Gastroesophageal sphincter (tissue), 3 donors: Measurements from ENCODE around the gene C2orf92.
"Not testable (repeated sequence)": the region's sequence is repeated elsewhere in the genome, so short reads cannot be mapped to it uniquely, and the experiment has no call there.

Experiments used
- POLR2A ChIP-seq, 2 donors: fragments of 450-650 bp; IDR thresholded peaks; one replicate each; pipeline ENCODE4 v1.6.1; 2017; ENCODE audit warnings: antibody characterized with exemption in 2 of 2, mild to moderate bottlenecking in 2 of 2, moderate library complexity in 1 of 2
- POLR2AphosphoS5 ChIP-seq: sonication (generic); formaldehyde crosslinking; IDR thresholded peaks from one replicate; pipeline ENCODE4 v1.6.1; 2017; ENCODE audit warnings: antibody characterized with exemption
- TF ChIP-seq, protein P1 (sequence below), 4 experiments: fragments of 200-600 bp in 2 of 4; fragments of 450-650 bp in 2 of 4; sonication (generic) in 1 of 4; IDR thresholded peaks; one replicate each; pipeline ENCODE4 v1.5.1; 2017 to 2019; ENCODE audit warnings: antibody characterized with exemption in 4 of 4, mild to moderate bottlenecking in 2 of 4, moderate library complexity in 2 of 4

DNA sequence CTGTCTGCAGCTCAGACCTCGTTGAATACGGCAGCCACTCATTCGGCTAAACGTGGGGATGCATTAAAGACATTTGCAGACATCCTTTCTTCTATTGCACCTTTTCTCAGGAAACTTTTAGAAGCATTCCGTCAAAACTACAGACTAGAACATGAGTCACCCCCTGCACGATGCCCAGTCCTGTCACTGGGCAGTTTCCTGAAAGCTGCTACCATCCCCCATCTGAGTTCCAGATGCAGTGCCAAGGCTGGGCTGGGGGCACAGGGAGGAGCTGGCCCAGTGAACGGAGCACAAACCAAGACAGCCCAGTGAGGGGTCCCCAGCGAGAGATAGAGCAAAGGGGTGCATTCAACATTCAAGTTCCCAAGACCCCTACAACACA lies 43.5 kb upstream of the C2orf92 start:
- TF ChIP-seq, protein P1, sequence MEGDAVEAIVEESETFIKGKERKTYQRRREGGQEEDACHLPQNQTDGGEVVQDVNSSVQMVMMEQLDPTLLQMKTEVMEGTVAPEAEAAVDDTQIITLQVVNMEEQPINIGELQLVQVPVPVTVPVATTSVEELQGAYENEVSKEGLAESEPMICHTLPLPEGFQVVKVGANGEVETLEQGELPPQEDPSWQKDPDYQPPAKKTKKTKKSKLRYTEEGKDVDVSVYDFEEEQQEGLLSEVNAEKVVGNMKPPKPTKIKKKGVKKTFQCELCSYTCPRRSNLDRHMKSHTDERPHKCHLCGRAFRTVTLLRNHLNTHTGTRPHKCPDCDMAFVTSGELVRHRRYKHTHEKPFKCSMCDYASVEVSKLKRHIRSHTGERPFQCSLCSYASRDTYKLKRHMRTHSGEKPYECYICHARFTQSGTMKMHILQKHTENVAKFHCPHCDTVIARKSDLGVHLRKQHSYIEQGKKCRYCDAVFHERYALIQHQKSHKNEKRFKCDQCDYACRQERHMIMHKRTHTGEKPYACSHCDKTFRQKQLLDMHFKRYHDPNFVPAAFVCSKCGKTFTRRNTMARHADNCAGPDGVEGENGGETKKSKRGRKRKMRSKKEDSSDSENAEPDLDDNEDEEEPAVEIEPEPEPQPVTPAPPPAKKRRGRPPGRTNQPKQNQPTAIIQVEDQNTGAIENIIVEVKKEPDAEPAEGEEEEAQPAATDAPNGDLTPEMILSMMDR (IDR thresholded peaks at IDR 0.05): not testable (repeated sequence)
- not testable (repeated sequence) for TF ChIP-seq POLR2A (IDR thresholded peaks at IDR 0.05); POLR2AphosphoS5
